Amygdala (tissue), 56 donors: ENCODE measurements around the gene LAMA2.

Experiments used
- DNase-seq, 56 donors: peaks; one replicate each; lab custom pipeline; 2025; lab: John Stamatoyannopoulos, UW

LAMA2 gene

DNA sequence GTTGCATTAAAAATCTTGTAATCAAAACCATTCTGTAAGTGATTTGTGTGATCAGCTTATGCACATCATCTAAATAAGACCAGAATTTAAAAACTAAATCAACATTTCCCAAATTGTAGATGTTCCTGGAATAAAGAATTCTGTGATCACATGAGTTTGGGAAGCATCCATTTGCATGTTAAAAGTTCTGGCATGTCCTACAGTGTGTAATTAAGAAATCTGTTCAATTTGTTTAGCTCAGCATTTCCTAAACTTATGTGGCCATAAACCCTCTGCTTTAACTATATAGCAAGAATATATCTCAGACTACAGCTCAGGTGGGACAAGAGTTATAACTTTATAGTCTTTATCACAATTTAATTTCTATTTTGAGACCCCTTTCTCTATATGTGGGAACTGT lies 399.1 kb downstream of the LAMA2 start:
- no peak for DNase-seq

DNA sequence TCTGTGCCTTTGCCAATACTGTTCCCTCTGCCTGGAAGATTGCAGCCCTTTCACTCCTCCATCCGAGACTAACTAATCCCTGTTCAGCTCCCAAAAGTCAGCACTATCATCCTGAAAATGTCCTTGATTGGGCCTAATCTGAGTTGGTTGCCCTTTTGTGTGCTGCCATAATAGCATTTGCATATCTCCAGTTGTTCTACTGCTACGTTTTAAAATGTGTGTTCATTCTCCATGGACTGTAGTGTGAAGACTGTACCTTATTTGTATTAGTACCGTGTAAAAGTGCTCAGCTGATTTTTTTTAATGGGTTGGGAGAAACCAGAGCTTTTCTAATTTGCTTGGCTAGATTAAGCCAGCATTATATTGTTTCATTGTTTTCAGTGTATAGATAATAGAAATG lies 401.3 kb downstream of the LAMA2 start:
- DNase-seq = no peak

DNA sequence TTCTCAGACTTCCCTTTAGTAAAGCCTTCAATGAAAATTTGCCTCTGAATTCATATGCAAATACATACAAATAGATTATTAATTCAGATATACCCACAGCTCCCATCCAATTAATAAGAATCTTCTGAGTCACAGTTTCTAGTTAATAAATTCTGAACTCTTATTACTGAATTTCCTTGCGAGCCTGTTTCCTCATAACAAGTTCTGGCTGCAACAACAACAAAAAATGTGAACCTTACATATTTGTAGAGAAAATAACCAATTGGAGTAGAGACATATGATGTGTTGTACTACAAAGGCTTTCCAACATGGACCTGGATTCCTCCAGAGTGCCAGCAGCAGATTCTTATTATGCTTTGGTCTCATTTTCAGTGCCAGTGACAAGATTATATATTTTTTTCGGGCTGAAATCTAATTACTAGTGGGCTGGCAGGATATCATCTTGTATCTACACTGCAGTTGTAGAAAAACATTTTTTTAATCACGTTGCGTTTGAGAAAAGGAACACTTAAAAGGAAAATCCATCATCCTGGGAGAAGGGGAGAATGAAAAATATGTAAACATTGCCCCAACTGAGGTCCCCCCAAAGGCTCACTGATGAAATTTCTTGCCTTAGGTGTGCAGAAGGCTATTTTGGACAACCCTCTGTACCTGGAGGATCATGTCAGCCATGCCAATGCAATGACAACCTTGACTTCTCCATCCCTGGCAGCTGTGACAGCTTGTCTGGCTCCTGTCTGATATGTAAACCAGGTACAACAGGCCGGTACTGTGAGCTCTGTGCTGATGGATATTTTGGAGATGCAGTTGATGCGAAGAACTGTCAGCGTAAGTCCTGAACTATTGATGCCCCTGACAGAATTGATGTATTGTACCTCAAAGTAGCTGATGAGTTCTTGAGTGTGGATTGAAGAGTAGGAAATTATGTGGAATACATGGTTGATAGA lies 404.6 kb downstream of the LAMA2 start:
- no peak for DNase-seq

DNA sequence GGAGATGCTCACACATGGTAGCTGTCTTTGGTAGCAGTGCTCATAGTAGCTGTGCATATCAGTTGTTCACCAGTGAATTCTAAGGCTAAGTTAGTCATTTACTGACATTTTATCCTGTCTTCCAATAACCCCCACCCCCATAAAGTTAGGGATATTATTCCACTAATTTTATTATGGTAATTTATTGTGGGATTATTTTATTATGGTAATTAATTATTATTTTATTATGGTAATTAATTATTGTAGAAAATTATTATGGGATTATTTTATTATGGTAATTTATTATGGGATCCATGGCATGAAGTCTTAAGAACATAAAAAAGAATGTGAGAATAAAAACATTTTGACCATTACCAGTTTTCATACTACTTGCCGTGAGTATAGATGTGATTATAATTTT lies 406.5 kb downstream of the LAMA2 start:
- DNase-seq = no peak

DNA sequence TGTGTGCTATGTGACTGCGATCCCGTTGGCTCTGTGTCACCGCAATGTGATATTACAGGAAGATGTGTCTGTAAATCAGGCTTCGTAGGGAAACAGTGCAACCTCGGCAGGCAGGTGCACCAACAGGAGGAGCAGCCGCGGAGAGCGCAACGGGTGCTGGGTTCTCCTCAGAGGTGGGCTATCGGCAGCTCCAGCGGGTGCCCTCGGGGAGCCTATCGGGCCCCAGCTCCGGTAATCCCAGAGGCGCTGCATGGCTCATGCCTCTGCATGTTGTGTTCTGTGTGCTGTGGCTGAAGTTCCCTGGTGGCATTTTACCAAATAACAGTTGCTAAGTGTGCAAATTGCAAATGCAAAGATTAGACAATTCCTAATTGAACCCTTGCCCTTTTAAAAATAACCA lies 409.9 kb downstream of the LAMA2 start:
- DNase-seq = no peak

DNA sequence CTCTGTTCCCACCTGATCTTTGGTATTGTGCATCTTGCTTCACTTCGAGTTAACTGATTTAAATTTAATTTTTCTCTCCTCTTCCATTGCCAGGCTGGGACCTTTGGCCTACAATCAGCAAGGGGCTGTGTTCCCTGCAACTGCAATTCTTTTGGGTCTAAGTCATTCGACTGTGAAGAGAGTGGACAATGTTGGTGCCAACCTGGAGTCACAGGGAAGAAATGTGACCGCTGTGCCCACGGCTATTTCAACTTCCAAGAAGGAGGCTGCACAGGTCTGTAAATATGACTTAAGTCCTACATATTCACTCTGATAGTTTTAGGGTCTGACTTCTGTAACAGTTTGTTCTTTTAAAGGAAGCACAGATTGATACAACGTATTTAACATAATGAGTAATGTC lies 414.7 kb downstream of the LAMA2 start:
- DNase-seq = no peak

DNA sequence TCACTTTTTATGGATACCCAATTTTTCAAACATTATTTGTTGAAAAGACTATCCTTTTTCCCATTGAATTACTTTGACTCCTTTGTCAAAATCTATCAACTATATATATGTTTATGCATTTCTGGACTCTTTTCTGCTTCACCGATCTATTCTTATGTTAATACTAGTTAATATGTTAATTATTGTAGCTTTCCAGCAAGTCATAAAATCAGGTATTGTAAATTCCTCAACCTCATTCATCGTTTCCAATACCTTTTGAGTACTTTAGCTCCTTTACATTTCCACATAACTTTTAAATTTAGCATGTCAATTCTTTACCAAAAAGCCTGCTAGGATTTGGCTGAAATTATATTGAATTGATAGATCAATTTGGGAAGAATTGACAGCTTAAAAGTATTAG lies 419.7 kb downstream of the LAMA2 start:
- DNase-seq = no peak

DNA sequence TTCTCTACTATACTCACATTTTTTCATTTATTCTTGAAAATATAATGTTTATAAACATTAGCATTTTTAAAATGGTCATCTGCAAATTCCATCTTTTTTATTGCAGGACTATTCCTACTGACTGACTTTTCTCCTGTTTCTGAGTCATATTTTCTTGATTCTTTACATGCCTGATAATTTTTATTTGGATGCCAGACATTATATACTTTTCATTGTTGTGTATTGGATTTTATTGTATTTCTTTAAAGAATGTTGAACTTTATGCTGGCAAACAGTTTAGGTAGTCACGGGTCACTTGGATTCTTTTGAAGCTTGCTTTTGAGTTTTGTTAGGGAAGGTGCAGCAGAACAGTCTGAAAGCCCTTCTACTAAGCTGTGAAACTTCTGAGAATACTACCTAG lies 423.9 kb downstream of the LAMA2 start:
- no peak for DNase-seq

DNA sequence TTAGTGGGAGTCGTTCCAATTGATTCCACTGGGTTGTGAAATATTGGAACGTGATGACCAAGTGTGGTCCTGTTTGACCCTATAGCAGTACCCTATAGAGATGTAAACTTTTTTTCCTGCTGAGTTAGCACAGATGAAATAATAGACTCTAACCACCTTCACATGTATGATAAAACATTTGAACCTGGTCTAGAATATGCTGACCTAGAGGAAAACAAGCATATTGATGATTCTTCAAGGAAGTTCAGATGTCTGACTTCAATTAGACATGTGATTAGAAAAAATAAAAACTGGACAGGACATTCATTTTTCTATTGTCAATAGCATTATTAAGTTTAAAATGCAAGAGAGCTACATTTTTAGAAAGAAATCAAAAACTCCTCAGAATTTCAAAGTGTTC lies 424.9 kb downstream of the LAMA2 start:
- DNase-seq = no peak

DNA sequence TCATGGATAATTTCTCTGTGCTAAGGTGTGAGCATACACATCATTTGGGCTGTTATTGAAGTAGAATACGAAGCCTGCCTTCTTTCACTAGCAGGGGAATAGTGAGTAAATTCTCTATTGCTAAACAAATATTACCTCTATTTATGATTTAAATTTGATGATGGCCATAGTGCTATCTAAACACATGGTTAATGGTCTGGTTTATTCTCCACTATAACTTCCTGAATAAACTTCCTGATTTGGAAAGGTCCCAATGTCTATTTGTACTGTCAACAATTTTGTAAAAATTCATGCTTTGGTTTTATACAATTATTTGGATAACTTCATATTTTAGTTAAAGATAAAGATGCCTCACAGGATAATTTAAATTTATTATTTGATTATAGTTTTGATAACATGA lies 426.2 kb downstream of the LAMA2 start:
- DNase-seq = no peak

DNA sequence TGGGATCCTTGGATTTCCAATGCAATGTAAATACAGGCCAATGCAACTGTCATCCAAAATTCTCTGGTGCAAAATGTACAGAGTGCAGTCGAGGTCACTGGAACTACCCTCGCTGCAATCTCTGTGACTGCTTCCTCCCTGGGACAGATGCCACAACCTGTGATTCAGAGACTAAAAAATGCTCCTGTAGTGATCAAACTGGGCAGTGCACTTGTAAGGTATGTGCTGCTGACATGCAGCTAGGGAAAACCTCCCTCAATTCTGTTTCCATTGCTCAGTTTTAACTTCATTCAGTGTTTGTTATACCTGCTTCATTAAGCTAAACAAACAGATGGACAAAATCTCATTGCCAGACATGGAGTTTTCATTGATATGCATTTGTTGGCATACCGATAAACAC lies 429.9 kb downstream of the LAMA2 start:
- no peak for DNase-seq

DNA sequence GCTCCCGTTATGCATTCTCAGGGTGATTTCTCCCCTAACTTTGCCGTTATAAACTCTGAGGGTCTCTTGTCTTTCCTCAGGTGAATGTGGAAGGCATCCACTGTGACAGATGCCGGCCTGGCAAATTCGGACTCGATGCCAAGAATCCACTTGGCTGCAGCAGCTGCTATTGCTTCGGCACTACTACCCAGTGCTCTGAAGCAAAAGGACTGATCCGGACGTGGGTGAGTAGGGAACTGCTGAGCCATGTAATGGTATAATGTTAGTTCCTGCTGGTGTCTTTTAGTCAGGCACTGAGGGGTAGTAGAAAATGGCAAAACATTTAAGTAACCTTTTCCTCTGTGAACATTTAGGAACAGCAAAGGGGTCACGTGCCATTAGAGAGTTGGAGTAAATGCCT lies 431.6 kb downstream of the LAMA2 start:
- peak in 5 of 56 donors; percentile 3 to 20 (median 13) for DNase-seq

DNA sequence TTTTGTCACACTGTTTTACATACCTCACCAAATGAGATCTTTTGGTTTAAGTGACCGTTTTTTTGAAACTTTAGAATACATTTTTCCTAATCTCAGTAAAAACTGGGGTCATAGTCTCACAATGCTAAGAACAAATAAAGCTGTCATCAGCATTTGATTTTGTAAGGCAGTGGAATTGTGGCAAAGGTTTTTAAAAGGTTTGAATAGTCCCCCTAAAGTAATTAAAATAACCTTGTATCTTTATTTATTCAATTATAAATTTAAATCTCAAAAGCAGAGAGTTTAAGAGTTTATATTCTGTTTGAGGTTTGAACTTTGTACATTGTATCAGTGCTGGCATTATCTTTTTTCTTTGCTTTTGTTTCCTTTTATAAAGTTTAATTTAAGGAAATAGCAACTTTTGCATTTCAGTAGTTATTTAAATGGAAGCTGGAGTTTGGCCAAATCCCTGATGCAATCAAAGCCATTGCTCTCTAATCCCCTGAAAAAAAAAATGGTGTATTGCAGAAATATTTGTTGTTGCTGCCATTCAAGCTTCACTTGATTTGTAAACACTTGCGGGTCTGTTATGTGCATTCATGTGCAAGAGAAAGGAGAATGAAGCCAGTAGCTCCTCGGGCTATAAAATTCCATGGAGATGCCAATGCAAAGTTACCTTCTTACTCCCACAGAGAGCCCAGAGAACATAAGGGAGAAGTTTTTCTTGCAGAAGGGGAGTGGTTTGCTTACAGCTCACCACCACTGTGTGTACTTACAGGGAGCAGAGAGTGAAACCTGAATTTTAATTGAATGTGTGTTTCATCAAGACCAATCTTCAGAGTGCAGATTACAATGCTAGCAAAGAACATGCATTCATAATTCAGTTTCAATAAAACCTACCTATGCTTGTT lies 435.2 kb downstream of the LAMA2 start:
- no peak for DNase-seq

DNA sequence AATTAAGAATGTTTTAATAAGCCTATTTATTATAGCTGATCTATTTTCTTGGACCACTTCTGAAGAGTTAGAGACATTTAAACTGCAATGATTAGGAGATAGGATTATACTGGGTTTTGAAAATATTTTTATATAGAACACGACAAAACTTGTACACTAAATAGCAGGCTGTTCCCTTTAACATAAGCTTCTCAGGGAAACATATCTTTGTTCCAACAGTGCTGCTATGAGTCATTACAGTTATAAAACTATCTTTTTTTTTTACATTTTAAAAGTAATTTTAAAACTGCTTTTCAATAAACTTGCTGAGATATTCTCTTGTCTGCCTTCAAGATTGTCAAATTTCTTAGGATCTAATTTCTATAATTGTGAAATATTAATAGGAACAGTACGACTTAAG lies 438.0 kb downstream of the LAMA2 start:
- DNase-seq = no peak

DNA sequence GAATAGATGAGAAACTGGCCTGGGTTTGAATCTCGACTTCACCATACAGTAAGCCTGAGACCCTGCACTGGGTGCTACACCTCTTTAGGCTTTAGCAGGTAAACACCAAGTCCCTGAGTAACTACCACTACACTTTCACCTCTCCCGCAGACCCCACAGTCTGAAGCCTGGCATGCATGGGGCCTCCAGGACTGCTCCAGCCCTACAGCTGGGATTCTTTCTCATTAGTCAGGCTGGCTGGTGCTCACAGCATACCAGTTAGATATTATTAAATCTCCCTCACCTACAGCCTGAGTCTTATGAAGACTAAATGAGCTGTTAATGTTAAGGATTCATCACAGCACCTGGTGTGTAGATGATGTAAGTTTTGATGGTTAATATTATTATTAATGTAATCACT lies 438.4 kb downstream of the LAMA2 start:
- DNase-seq = no peak

DNA sequence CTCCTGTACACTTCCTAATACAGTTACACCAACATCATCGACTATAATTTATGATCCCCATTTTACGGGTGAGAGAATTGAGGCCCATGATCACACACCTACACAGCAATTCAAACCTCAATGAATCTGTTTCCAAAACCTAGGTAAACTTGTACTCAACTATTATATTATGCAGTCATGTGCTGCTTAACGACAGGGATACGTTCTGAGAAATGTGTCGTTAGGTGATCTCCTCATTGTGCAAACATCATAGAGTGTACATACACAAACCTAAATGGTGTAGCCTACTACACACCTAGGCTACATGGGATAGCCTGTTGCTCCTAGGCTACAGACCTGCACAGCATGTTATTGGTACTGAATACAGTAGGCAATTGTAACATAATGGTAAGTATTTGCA lies 441.4 kb downstream of the LAMA2 start:
- no peak for DNase-seq

DNA sequence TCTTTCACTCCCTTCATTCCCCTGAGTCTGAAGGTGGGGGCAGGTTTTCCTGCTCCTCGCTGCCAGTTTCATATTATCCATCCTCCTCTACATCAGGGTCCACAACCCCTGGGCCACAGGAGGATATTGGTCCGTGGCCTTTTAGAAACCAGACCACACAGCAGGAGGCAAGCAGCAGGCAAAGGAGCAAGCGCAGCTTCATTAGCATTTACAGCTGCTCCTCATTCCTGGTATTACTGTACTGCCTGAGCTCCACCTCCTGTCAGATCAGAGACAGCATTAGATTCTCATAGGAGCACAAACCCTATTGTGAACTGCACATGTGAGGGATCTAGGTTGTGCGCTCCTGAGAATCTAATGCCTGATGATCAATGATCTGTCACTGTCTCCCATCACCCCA lies 446.7 kb downstream of the LAMA2 start:
- DNase-seq = no peak

DNA sequence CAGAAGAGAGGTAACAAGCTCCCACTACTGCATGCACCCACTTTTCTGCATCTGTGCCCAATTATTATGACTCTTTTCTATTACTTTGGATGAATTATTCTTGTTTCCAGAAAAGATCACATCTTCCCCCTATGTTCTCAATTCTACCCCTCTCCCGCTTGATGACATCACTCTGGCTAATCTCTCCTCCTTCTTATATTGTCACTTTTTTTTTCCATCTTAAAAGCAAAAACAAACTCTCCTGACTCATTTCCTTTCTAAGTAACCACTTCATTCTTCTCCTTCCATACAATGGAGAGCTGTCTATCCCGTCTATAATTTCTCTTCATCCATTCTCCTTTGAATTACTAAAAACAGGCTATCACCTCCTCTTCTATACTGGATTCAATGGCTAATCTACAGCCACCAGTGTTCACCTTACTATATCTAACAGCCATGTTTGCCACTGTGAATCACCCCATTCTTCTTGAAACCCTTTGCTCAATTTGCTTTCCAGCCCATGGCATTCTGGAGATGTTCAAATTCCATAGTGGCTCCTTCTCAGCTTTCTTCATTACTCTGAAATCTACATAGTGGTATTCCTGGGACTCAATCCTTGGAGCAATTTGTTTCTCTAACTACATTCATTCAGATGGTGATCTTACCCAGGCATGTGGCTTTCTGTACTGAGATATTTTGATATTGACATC lies 448.7 kb downstream of the LAMA2 start:
- no peak for DNase-seq

DNA sequence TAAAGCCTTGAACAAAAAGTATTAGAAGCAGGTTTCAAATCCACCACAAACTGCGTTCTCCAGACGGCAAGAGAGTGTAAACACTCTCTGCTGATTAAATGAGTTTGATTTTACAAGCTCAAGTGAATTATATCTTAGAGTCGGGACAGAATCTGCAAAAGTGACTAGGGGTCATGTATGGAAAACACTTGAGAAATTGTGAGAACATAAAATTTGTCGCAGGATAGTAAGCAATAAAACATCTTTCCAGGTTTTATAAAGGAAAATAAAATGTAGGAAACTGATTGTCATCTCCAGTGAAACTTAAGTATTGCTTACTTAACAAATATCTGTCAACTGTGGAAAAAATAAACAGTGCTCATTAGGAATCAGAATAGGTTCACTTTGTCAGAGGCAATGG lies 452.9 kb downstream of the LAMA2 start:
- no peak for DNase-seq

DNA sequence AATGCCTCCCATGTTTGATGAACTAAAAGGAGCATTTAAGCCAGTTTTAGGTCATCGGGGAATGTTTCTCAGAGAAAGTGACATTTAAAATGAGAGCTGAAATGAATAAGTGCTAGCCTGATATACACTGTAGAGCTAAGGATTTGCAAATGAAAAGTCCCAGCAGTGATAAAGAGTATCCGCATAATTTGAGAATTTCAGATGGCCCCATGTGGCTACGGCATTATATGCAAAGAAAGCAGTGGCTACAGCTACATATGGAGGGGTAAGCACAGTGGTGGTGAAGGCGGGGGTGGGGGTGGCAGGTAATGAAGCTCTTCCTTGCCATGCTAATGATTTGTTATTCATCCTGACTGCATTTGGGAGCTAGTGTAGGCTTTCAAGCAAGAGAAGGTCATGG lies 455.7 kb downstream of the LAMA2 start:
- no peak for DNase-seq

DNA sequence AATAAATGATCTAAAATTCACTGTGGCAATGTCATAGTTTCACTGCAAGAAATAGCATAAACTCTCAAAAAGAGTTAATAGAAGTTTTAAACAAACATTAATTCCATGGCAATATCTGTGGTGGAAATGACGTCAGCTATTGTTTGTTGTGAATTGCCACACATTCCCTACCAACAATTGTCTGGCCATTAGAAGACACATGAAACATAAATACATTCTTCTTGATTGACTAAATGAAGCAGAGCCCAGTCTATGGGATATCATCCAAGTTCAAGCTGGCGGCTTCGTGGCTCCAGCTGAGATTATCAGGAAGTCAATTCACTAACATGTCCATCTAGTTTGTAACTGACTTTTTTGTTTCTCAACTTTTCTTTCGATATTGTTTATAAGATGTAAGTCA lies 458.0 kb downstream of the LAMA2 start:
- DNase-seq = no peak
